ENCODE measurements around the gene IGSF21.

The IGSF21 gene

DNA sequence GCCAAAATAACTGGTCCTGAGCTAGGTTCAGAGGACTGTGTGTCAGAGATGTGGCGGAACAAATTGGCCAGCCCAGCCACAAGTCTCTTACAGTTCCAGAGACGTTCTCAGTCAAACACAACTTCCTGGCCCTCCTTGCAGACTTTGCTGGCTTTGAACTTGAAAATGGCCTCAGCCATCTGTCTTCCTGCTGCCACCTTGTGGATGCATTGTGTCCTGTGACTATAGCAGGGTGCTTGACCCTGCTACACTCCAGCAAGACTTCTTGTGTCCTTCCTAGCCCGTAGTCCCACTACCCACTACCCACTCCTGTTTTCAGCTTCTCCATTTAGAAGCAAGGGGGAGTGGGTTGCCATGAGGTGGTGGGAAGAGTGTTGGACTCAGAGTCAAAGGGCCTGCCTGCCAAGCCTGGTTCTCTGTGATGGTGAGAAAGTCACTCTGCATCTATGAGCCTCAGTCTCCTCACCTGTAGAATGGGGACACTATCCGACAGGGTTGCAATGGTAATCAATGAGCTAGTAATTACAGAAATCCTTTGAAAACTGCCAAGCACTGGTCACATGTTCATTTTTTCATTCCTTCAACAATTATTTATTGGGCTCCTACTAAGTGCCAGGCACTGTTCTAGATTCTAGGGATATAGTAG is 109.9 kb downstream of the IGSF21 start:
- no peak for DNase-seq (ENCODE audit: low read depth)

- no peak for DNase-seq (ENCODE audit: low read depth)
Observed at GRCh38 chr1:18229625-18230024, 122.0 kb downstream of the IGSF21 start.

- DNase-seq (ENCODE audit: low read depth), result no peak
Observed at GRCh38 chr1:18230321-18230720, 122.7 kb downstream of the IGSF21 start.

GRCh38 chr1:18230840-18231239 is 123.2 kb downstream of the IGSF21 start:
- no peak for DNase-seq (ENCODE audit: low read depth)

- DNase-seq (ENCODE audit: low read depth), result no peak
Observed at GRCh38 chr1:18232052-18232451, 124.5 kb downstream of the IGSF21 start.

DNA sequence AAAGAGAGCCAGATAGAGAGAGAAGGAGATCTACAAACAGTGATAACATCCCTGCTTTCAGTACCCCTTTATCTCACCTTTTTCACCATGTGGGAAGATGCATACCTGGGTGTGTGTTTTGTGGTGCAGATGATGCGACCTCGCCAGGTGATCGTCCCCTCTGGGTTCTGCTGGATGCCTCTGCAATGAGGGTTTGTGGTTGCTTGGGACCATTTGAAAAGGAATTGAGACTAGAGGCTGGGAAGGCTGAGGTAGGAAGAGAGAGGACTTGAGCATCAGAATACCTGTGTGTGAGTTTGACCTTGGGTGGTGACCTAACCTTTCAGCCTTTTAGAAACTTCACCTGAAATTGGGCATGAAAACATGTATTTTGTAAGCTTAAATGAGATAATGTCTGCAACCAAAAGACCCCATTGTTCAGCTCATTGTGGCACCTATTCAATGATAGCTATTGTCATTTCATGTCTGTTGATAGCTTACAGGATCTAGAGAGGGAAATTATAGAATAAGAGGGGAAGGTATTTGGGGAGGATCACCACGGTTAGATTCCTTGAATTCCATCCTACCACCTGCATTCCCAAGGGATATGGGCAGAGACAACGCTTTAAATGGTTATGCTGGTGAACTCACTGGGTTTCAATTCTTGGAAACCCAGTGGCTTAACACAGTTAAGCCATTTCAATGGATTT is 125.7 kb downstream of the IGSF21 start:
- DNase-seq (ENCODE audit: low read depth), result no peak

DNA sequence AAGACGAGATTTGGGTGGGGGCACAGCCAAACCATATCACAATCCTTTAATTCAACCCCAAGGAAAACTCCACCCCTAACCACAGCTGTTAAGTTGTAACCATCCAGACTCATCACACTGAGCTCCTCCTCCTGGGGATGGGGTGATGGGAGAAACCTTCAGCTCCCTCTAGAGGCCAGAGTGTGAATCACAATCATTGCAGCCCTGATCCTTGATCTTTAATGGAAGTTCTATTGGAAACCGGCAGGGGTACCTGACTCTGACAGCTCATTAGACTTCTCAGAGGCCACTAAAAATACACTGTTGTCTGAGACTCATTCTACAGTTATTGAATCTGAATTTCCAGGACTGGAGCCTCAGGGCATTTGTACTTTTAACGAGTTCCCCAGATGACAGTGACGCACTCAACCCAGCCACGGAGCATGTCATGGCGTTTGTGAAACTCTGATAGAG is 127.2 kb downstream of the IGSF21 start:
- DNase-seq (ENCODE audit: low read depth), result no peak

DNA sequence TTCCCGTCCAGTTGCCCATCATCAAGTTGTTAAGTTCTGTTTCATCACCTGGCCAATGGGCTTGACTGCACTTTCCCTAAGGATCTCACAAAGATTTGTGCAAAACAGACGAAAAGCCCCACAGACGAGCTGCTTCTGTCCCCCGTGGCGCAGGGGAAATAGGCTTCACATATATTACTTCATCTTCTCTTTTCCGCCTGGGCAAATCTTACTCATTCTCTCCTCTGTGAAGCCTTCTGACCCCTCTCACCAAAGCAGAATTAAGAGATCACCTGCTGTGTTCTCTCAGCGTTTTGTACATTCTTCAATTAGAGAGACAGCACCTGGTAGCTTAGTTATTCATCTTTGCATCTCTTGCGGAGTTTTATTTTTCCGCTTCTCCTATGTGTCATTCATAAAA is 129.8 kb downstream of the IGSF21 start:
- DNase-seq (ENCODE audit: low read depth), result no peak

DNA sequence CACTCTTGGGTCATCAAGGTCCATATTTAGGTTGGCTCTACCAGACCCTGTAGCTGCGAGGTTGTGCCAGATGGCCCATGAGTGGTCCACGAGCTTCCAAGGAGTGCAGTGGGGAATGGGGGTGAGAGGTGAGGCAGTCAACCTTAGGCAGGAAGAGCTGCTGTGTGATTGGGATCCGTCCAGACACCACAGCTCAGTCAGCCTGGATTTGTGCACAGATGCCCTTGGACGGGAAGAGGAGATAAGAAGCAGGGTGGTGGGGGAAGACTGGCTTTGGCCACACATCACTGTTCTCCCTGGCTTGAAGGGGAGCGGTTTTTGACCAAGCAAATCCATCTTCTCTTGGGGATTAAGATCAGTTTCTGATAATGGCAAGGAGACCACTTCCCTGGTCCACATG is 130.6 kb downstream of the IGSF21 start:
- no peak for DNase-seq (ENCODE audit: low read depth)

DNA sequence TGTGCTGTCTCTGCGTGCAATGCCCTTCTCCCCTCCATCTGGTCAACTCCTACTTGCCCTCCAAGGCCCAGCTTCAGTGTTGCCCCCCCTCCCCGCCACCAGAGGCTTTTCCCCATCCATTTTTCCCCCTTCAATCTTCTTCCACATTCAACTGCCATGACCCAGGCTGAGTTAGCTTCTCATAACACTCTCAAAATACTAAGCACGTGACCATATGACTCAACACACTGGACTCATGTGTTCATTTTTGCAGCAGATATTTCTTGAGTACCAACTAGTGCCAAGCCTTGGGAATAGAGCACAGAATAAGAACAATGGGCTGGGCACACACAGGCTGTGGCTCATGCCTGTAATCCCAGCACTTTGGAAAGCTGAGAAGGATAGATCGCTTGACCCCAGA is 132.1 kb downstream of the IGSF21 start:
- DNase-seq (ENCODE audit: low read depth), result no peak

DNA sequence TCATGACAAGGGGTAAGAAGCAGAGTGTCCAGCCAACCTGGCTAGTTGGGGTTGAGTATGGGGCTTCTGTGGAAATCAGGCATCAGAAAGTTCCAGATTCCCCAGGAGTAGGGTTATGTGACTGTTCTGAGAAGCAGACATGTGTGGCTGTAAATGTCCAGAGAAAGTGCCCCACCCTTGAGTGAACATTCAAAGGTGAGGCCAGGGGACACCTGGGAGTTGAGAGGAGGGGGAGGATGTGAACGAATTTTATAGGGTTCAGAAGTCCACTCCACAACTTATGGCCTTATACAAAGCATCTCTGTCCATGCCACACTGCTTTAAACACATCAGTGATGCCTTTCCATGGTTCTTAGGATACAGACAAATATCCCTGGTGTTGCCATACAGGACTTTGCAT is 133.3 kb downstream of the IGSF21 start:
- no peak for DNase-seq (ENCODE audit: low read depth)

DNA sequence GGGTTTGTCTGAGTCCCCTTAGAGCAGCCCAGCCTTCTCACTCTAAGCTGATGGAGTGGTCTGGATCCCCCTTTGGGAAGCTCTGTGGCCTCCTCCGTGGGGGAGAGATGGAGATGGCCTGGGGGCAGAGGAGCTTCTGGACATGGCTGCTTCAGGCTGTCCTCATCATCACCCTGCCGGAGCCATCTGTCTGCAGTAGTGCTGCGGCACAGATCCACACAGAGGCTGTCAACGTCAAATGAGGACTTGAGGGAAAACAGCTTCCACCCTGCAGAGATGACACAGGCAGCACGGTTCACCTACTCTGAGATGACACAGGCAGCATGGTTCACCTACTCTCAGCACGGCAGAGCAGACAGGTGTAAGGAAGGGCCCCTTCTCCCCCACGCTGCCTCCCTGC is 134.3 kb downstream of the IGSF21 start:
- no peak for DNase-seq (ENCODE audit: low read depth)

- no peak for DNase-seq (ENCODE audit: low read depth)
Observed at GRCh38 chr1:18243503-18244175, 136.0 kb downstream of the IGSF21 start.

- DNase-seq (ENCODE audit: low read depth), result no peak
Observed at GRCh38 chr1:18244762-18245161, 137.2 kb downstream of the IGSF21 start.

GRCh38 chr1:18245647-18246046 is 138.0 kb downstream of the IGSF21 start:
- DNase-seq (ENCODE audit: low read depth), result no peak

DNA sequence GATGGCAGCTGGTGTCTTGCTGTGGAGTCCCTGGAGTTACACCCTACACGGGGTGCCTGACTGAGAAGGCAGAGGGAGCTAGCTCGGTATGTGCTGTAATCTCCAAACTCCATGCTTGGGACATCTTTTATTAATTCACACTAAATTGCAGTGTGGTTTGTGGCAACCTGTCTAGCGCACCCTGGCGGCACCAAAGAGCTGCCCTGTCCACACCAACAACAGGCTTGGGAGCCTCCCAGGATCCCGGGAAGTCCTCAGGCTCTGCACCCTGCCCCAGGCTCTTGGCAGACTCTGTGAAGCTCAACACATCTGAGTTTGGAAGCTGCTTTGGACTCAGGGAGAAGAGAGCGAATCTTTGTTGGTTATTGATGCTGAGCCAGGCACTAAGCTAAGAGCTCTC is 138.9 kb downstream of the IGSF21 start:
- no peak for DNase-seq (ENCODE audit: low read depth)

GRCh38 chr1:18247151-18247550 is 139.6 kb downstream of the IGSF21 start:
- no peak for DNase-seq (ENCODE audit: low read depth)

- no peak for DNase-seq (ENCODE audit: low read depth)
Observed at GRCh38 chr1:18249631-18250030, 142.0 kb downstream of the IGSF21 start.

- no peak for DNase-seq (ENCODE audit: low read depth)
Observed at GRCh38 chr1:18253093-18253492, 145.5 kb downstream of the IGSF21 start.

DNA sequence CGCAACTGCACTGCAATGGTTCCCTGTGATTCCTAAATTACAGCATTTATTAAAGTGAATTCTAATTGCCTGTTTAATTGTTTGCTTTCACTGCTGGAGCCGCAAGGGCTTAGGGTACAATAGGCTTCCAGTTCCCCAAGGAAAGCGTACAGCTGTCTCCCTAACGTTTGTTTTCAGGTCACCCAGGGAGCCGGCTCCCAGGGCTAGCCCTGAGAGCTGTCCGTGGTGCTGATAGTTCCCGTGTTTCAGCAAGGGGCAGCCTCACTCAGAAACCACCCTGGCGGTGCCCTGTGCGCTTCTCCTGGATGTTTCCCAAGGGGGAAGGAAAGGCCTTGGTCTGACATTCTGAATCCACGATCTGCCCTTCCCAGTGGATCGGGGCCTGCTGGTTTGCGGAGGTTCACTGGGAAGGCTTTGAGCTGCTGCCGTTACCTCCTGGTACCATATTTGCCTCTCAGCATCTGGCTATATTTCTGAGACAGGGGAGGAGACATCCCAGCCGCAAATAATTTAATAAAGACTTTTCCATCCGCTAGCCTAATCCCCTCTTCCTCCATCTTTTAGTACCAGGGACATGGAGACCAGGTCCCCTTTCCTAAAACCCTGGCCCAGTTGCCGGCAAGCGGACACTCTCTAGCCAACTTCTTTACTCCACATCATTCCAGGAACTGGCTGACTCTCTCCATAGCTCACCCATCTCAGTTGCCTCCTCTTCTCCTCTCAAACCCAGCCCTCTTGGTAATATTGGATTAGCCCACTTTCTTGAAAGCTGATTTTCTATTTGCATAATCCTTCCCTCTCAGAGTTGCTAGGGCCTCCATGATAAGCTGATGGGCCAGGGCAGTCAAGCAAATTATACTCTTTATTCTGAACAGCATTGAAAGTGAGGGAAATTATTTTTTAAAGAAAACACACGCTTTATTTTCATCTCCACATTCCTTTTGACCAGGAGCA is 149.0 kb downstream of the IGSF21 start:
- no peak for DNase-seq (ENCODE audit: low read depth)

DNA sequence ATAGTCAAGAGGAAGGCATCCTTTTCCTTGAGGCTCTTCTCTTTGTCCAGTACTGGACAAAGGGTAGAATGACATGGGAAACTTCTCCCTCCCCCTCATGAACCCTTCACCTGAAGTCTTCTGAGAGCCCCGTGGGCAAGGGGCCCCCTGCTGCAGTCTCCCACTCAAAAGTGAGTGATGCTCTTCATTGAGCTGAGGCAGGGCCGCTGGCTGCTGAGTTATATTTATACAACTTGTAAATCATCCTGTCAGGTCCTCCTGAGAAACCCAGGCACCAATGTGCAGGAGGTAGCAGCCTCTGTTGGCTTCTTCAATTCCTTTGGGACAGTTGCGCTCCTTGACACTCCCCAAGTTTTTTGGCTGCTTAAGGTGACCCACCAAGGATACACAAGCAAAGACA is 150.2 kb downstream of the IGSF21 start:
- no peak for DNase-seq (ENCODE audit: low read depth)

DNA sequence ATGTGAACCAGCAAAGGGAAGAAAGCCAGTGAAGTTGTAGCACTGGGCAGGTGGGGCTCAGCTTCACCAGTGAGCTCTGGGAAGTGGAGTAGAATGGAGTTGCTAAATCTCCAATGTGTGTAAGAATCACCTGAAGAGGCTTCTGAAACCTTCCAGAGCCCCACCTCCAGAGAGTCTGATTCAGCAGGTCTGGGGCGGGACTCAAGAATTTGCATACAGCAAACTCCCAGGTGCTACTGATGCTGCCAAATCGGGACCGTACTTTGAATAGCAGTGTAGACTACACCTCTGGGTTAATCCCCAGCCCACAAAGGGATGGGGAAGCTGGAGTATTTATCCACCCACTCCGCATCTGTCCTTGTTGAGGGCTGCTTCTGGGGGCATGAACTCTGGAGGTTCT is 154.3 kb downstream of the IGSF21 start:
- no peak for DNase-seq (ENCODE audit: low read depth)
